Liver (tissue), 9 donors: ENCODE results near the gene MEG3. TPM values are rescaled to one million over a fixed set of nuclear protein-coding genes. Genes with fewer than 3 reads are reported as not detected.

ENCODE experiments used
- DNase-seq: peaks from one replicate; pipeline ENCODE4 v3.0.0-alpha.2; 2017; ENCODE audit warnings: low spot score
- H3K27ac ChIP-seq, 2 donors: one replicate each; pipeline ENCODE4 v1.7.0; 2013; ENCODE audit warnings: inconsistent platforms in 2 of 2, low read length in 2 of 2, control low read depth in 1 of 2, low read depth in 1 of 2, mild to moderate bottlenecking in 1 of 2
- H3K27me3 ChIP-seq, 4 donors: one replicate each; pipeline versions ENCODE4 v1.6.1 to v1.7.0; 2013; ENCODE audit warnings: low read length in 3 of 4, inconsistent platforms in 1 of 4, mild to moderate bottlenecking in 1 of 4, moderate library complexity in 1 of 4; ENCODE audit not compliant: control insufficient read depth in 4 of 4, insufficient read depth in 4 of 4
- H3K36me3 ChIP-seq, 4 donors: one replicate each; pipeline versions ENCODE4 v1.6.1 to v1.7.0; 2013; ENCODE audit warnings: low read length in 3 of 4, mild to moderate bottlenecking in 3 of 4, low read depth in 1 of 4, moderate library complexity in 1 of 4; ENCODE audit not compliant: control insufficient read depth in 4 of 4, insufficient read depth in 3 of 4
- H3K4me1 ChIP-seq, 4 donors: one replicate each; pipeline versions ENCODE4 v1.6.1 to v1.7.0; 2013; ENCODE audit warnings: low read length in 3 of 4, mild to moderate bottlenecking in 3 of 4, moderate library complexity in 1 of 4; ENCODE audit not compliant: control insufficient read depth in 4 of 4, insufficient read depth in 4 of 4
- H3K4me3 ChIP-seq, 3 donors: one replicate each; pipeline versions ENCODE4 v1.6.1 to v1.7.0; 2013; ENCODE audit warnings: low read length in 3 of 3, control low read depth in 1 of 3, low read depth in 1 of 3, mild to moderate bottlenecking in 1 of 3
- H3K9ac ChIP-seq, 2 donors: one replicate each; pipeline ENCODE4 v1.7.0; 2013; ENCODE audit warnings: low read length in 2 of 2, mild to moderate bottlenecking in 2 of 2, moderate library complexity in 2 of 2, control low read depth in 1 of 2, low read depth in 1 of 2
- H3K9me3 ChIP-seq, 4 donors: one replicate each; pipeline versions ENCODE4 v1.6.1 to v1.7.0; 2013; ENCODE audit warnings: low read length in 3 of 4; ENCODE audit not compliant: control insufficient read depth in 4 of 4
- EGR1 ChIP-seq, 2 donors: IDR thresholded peaks; 2 replicates each; pipeline ENCODE4 v1.6.1; 2016 to 2018; ENCODE audit warnings: antibody characterized with exemption in 2 of 2, low read depth in 2 of 2
- FOXA2 ChIP-seq: IDR thresholded peaks from 2 replicates; pipeline ENCODE4 v1.6.1; 2016; ENCODE audit warnings: antibody characterized with exemption
- HNF4A ChIP-seq, 2 donors: conservative IDR thresholded peaks; 2 replicates each; pipeline ENCODE4 v1.6.1; 2016; ENCODE audit warnings: antibody characterized with exemption in 2 of 2, mild to moderate bottlenecking in 2 of 2
- HNF4G ChIP-seq: IDR thresholded peaks from 2 replicates; pipeline ENCODE4 v1.6.1; 2016; ENCODE audit warnings: antibody characterized with exemption
- JUND ChIP-seq, 2 donors: IDR thresholded peaks; 2 replicates each; pipeline ENCODE4 v1.6.1; 2016; ENCODE audit warnings: antibody characterized with exemption in 2 of 2
- NR2F2 ChIP-seq: IDR thresholded peaks from 2 replicates; pipeline ENCODE4 v1.6.1; 2016; ENCODE audit warnings: antibody characterized with exemption
- RAD21 ChIP-seq, 2 donors: IDR thresholded peaks; 2 replicates each; pipeline ENCODE4 v1.6.1; 2016; ENCODE audit warnings: antibody characterized with exemption in 2 of 2, mild to moderate bottlenecking in 2 of 2
- REST ChIP-seq: IDR thresholded peaks from 2 replicates; pipeline ENCODE4 v1.6.1; 2016; ENCODE audit warnings: antibody characterized with exemption, mild to moderate bottlenecking
- RXRA ChIP-seq, 2 donors: IDR thresholded peaks; 2 replicates each; pipeline ENCODE4 v1.6.1; 2017 to 2018; ENCODE audit warnings: antibody characterized with exemption in 2 of 2, mild to moderate bottlenecking in 1 of 2
- SP1 ChIP-seq: IDR thresholded peaks from 2 replicates; pipeline ENCODE4 v1.6.1; 2018; ENCODE audit warnings: antibody characterized with exemption, mild to moderate bottlenecking
- YY1 ChIP-seq: IDR thresholded peaks from 2 replicates; pipeline ENCODE4 v1.6.1; 2016; ENCODE audit warnings: antibody characterized with exemption, mild to moderate bottlenecking
- WGBS: extraction: QIAGEN DNeasy Blood & Tissue Kit; methylation state at CpG from one replicate; pipeline ENCODE4 v1.1.7; 2013; 5-methylcytosine and 5-hydroxymethylcytosine counted together
- polyA plus RNA-seq, 2 donors: library from polyadenylated mRNA; stranded (reverse) in 1 of 2; unstranded in 1 of 2; fragments of 200-250 nt in 1 of 2; fragments of >200 nt in 1 of 2; fragmentation: Nextera tagmentation in 1 of 2; extraction: Ambion mirVana in 1 of 2; gene quantifications; one replicate each; pipeline versions ENCODE4 v1.2.1 to v1.2.3, GENCODE V29; 2013 to 2015
- total RNA-seq, 2 donors: library from RNA; depleted of rRNA; stranded (reverse); fragments of >200 nt; gene quantifications; one replicate each; pipeline ENCODE4 v1.2.3, GENCODE V29; 2014
- TF ChIP-seq, protein P1 (sequence below): IDR thresholded peaks from 2 replicates; pipeline ENCODE4 v1.6.1; 2016; ENCODE audit warnings: antibody characterized with exemption
- TF ChIP-seq, protein P2 (sequence below): fragments of 150-350 bp; IDR thresholded peaks from 2 replicates; pipeline ENCODE4 v1.5.1; 2017; ENCODE audit warnings: improper control_type of control experiment, low read depth, low read length; ENCODE audit not compliant: missing input control
- donor health status: healthy.
- donor health status: healthy.
- donor health status: healthy.
- donor health status: healthy.
- donor health status: healthy.

Gene MEG3
- total and polyA plus RNA-seq, 4 donors, result 12.3 to 485 (median 23.1) TPM

- WGBS, result 84% methylated on average over 8 of the region's 8 CpGs
- DNase-seq, result no peak
- Histone ChIP-seq H3K36me3 (no peaks in the 10 kb centered on the region), H3K9ac (no peak overlapping the region), H3K27ac (no peak overlapping the region), H3K27me3 (no peaks in the 10 kb centered on the region), H3K4me1 (no peaks in the 10 kb centered on the region), H3K4me3 (no peak overlapping the region), H3K9me3 (peaks cover 0 to 4% (median 0%) of the 10 kb centered on the region in 4 donors)
- TF ChIP-seq REST (no peak), SP1 (no peak), JUND (IDR thresholded peaks at IDR 0.05) (no peak), RAD21 (IDR thresholded peaks at IDR 0.05) (no peak), HNF4A (conservative IDR thresholded peaks at IDR 0.05) (no peak), RXRA (IDR thresholded peaks at IDR 0.05) (no peak), EGR1 (IDR thresholded peaks at IDR 0.05; ENCODE audit: low read depth in 2 of 2) (no peak), FOXA2 (no peak), YY1 (no peak)
- TF ChIP-seq, protein P1, sequence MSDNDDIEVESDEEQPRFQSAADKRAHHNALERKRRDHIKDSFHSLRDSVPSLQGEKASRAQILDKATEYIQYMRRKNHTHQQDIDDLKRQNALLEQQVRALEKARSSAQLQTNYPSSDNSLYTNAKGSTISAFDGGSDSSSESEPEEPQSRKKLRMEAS, result no peak
Measured at GRCh38 chr14:100830681-100831080, 4.8 kb downstream of the MEG3 start.

DNA sequence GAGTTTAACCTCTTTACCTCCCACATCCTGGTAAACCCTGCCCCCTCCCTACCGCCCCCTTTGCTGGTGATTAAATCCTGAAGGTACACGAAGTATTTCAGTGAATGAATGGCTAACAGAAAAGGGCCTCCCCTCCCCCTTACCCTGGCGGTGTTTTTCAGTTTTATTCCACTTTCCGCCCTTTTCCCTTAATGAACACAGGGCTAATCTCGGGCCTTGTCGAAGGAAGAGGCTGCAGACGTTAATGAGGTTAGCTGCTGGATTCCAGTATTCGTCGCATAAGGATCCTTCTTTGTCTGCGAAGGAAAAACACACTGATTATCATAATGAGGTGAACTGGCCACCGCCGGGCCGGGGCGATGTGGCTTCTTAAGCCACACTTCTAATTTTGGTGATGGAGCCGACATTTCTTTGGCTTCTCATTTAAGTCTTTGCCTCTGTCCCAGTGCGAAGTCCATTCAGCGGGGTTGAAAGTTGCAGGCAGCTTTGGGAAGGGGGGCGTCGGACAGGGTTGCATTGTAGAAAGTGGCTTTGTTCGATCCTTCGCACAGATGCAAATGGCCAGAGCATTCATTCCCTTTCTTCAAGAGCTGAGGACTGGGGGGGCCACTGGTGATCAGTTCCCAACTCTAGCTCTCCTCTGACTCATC is 6.5 kb downstream of the MEG3 start:
- H3K27ac ChIP-seq, result no peak overlapping the region
- H3K27me3 ChIP-seq, result no peaks in the 10 kb centered on the region
- 82% methylated on average over 21 of the region's 21 CpGs for WGBS
- no peaks in the 10 kb centered on the region for H3K4me1 ChIP-seq
- DNase-seq, result no peak
- no peak overlapping the region for H3K4me3 ChIP-seq
- peaks cover 0 to 4% (median 0%) of the 10 kb centered on the region in 4 donors for H3K9me3 ChIP-seq
- no peak overlapping the region for H3K9ac ChIP-seq
- TF ChIP-seq, protein P1, result no peak
- TF ChIP-seq REST (no peak), FOXA2 (no peak), HNF4G (no peak), JUND (IDR thresholded peaks at IDR 0.05) (no peak), RXRA (IDR thresholded peaks at IDR 0.05) (no peak), HNF4A (conservative IDR thresholded peaks at IDR 0.05) (no peak), NR2F2 (no peak), EGR1 (IDR thresholded peaks at IDR 0.05; ENCODE audit: low read depth in 2 of 2) (no peak)
- TF ChIP-seq, protein P2, sequence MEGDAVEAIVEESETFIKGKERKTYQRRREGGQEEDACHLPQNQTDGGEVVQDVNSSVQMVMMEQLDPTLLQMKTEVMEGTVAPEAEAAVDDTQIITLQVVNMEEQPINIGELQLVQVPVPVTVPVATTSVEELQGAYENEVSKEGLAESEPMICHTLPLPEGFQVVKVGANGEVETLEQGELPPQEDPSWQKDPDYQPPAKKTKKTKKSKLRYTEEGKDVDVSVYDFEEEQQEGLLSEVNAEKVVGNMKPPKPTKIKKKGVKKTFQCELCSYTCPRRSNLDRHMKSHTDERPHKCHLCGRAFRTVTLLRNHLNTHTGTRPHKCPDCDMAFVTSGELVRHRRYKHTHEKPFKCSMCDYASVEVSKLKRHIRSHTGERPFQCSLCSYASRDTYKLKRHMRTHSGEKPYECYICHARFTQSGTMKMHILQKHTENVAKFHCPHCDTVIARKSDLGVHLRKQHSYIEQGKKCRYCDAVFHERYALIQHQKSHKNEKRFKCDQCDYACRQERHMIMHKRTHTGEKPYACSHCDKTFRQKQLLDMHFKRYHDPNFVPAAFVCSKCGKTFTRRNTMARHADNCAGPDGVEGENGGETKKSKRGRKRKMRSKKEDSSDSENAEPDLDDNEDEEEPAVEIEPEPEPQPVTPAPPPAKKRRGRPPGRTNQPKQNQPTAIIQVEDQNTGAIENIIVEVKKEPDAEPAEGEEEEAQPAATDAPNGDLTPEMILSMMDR, result no peak
- no peaks in the 10 kb centered on the region for H3K36me3 ChIP-seq
